GM23248 (cell line): ENCODE results near the gene CEMIP.

Experiments used
- EZH2 ChIP-seq: fragments of 200-600 bp; sonication (generic); IDR thresholded peaks from 2 replicates; pipeline ENCODE4 v1.6.1; 2018; ENCODE audit warnings: antibody characterized with exemption, mild to moderate bottlenecking; ENCODE audit not compliant: insufficient read depth, poor library complexity, severe bottlenecking
- EZH2phosphoT487 ChIP-seq: fragments of 200-600 bp; sonication (generic); IDR thresholded peaks from 2 replicates; pipeline ENCODE4 v1.6.1; 2018; ENCODE audit warnings: antibody characterized with exemption, moderate library complexity, mild to moderate bottlenecking, low read depth; ENCODE audit not compliant: insufficient read depth

DNA sequence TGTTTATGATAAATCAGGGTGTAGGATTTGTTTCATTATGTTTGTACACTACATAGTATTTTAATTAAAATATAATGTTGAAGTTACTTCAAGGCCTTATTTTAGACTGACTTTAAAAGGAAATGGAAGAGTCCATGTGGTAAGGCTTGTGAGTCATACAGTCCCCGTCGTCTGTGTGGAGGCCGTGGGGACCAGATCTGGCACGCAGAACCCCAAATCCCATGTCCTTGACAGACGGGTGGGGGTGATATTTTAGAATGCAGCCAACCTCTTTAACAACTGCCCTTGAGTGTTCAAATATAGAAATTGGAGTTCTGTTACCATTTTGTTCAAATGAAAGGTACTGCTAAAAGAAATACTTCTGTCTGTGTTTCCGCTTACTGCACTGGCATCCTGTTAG is 48.2 kb upstream of the CEMIP start:
- TF ChIP-seq EZH2phosphoT487 (no peak), EZH2 (no peak)
